SH-SY5Y (cell line): Measurements from ENCODE around the gene NPHP3.

Experiments used
- GATA2 ChIP-seq: IDR thresholded peaks from 2 replicates; pipeline ENCODE4 v1.6.1; 2011; ENCODE audit warnings: mild to moderate bottlenecking, low read depth, low read length
- GATA3 ChIP-seq: IDR thresholded peaks from 2 replicates; pipeline ENCODE4 v1.6.1; 2011; ENCODE audit warnings: low read depth, mild to moderate bottlenecking, low read length, moderate library complexity

DNA sequence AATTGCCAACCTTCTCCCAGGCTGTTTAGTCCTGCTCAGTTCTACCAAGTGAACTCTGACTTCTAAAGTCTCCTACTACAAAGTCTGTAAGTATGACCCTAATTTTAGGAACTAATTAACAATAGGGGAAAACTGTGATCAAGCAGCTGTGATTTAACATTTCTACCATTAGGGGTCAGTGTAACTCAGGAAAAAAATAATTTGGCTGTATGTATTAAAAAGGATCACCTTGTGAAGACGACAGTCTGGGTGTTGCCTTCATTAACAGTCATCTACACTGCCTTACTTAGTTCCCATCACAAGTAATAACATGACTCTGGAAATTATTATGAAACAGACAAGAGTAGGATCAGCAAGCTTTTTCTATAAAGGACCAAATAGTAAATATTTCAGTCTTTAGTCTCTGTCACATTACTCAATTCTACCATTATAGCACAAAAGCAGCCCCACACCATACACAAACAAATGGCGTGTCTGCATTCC lies 4.2 kb upstream of the NPHP3 start:
- TF ChIP-seq GATA3 (no peak), GATA2 (no peak)
